ENCODE measurements around the gene ZNF575. TPM values are rescaled to one million over a fixed set of nuclear protein-coding genes. Genes with fewer than 3 reads are reported as not detected.

The ZNF575 gene
- total and polyA plus RNA-seq, 10 of the 15 experiments (the other 5 are each of a cell fraction or from before 2014, with no cell fraction given) = 0.18 to 2.8 (median 0.75) TPM

- TF ChIP-seq IRF5 (IDR thresholded peaks at IDR 0.05; ENCODE audit: borderline replicate concordance) (no peak), ZZZ3 (IDR thresholded peaks at IDR 0.05; ENCODE audit: control insufficient read depth, insufficient read length, low read depth) (no peak), ZBTB4 (CRISPR knock-in tag; IDR thresholded peaks at IDR 0.05) (no peak), IRF3 (IDR thresholded peaks at IDR 0.05) (no peak), SRF (IDR thresholded peaks at IDR 0.05; ENCODE audit: low read depth in 2 of 2, low read length in 2 of 2) (no peak), STAT1 (conservative IDR thresholded peaks at IDR 0.05) (no peak), SMARCA5 (IDR thresholded peaks at IDR 0.05) (no peak), BCL11A (IDR thresholded peaks at IDR 0.05; ENCODE audit: low read depth, low read length) (no peak), LARP7 (IDR thresholded peaks at IDR 0.05) (no peak), KAT2A (conservative IDR thresholded peaks at IDR 0.05; ENCODE audit: control insufficient read depth, low read depth, low read length) (no peak), SREBF1 (IDR thresholded peaks at IDR 0.05; ENCODE audit: low read length) (no peak), BACH1 (IDR thresholded peaks at IDR 0.05; ENCODE audit: borderline replicate concordance) (no peak)
These were observed 7.4 kb downstream of the ZNF575 start (continued) for GRCh38 chr19:43540381-43540780.

All from GM12878 (cell line).